ENCODE measurements around the gene PTTG2. TPM values are rescaled to one million over a fixed set of nuclear protein-coding genes. Genes with fewer than 3 reads are reported as not detected.
A peak's percentile ranks its signal among the peaks of the same experiment; 100 is the strongest.

The PTTG2 gene
- total and polyA plus RNA-seq, 2 experiments from 2014 or later: 1.1 TPM; not detected in 1

DNA sequence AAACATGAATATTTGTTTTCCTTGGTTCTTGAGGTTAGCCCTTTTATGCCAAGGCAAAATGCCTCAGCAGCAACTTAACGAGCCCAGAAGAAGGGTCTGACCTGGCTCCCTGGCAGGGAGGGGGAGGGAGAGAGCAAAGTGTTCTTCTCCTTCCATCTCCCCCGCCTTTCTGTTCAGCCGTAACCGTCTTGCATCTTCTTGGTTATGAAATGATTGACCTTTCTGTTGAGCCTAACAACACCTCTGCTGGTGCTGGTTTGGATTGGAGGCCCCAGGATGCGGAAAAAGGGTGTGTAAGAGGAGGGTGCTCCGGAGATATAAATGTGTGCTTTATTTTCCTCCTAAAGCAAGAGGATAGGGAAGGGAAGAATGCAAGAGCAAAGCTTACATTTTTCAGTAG is 44.7 kb downstream of the PTTG2 start:
- Histone ChIP-seq H3K4me3 (no peak overlapping the region), H3K27ac (ENCODE audit: low read depth) (peak overlapping the region; percentile 12; the same call in 1 of the 2 replicates), H3K4me2 (0 out of 2 replicates have a peak overlapping the region, but pooled peaks have one; percentile 6), H3K79me2 (replicated peaks; ENCODE audit: insufficient read depth) (peaks cover 70% of the 10 kb centered on the region), H3F3A (replicated peaks; ENCODE audit: low read depth) (no peaks in the 10 kb centered on the region), H2AFZ (no peak overlapping the region), H3K27me3 (ENCODE audit: insufficient read depth) (no peaks in the 10 kb centered on the region), H4K20me1 (replicated peaks; ENCODE audit: insufficient read depth) (peaks cover 7% of the 10 kb centered on the region; the same call in 1 of the 2 replicates), H3K4me1 (ENCODE audit: insufficient read depth) (peaks cover 42% of the 10 kb centered on the region), H3K9me2 (ENCODE audit: insufficient read depth) (no peaks in the 10 kb centered on the region), H3K36me3 (ENCODE audit: insufficient read depth) (no peaks in the 10 kb centered on the region)
- no peaks in the 10 kb centered on the region for H3K36me3 Mint-ChIP-seq (ENCODE audit: low read depth)
- H3K27me3 Mint-ChIP-seq (ENCODE audit: insufficient read depth, low read depth, poor library complexity): peaks cover 2% of the 10 kb centered on the region
- H3K9me3 Mint-ChIP-seq: no peaks in the 10 kb centered on the region
- H3K4me3 Mint-ChIP-seq: no peak overlapping the region
- no peak for TF ChIP-seq EZH2 (IDR thresholded peaks at IDR 0.05; ENCODE audit: low read depth, unreplicated experiment)
- TF ChIP-seq, protein P1, sequence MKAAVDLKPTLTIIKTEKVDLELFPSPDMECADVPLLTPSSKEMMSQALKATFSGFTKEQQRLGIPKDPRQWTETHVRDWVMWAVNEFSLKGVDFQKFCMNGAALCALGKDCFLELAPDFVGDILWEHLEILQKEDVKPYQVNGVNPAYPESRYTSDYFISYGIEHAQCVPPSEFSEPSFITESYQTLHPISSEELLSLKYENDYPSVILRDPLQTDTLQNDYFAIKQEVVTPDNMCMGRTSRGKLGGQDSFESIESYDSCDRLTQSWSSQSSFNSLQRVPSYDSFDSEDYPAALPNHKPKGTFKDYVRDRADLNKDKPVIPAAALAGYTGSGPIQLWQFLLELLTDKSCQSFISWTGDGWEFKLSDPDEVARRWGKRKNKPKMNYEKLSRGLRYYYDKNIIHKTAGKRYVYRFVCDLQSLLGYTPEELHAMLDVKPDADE (IDR thresholded peaks at IDR 0.05): no peak
- TF ChIP-seq, protein P2, sequence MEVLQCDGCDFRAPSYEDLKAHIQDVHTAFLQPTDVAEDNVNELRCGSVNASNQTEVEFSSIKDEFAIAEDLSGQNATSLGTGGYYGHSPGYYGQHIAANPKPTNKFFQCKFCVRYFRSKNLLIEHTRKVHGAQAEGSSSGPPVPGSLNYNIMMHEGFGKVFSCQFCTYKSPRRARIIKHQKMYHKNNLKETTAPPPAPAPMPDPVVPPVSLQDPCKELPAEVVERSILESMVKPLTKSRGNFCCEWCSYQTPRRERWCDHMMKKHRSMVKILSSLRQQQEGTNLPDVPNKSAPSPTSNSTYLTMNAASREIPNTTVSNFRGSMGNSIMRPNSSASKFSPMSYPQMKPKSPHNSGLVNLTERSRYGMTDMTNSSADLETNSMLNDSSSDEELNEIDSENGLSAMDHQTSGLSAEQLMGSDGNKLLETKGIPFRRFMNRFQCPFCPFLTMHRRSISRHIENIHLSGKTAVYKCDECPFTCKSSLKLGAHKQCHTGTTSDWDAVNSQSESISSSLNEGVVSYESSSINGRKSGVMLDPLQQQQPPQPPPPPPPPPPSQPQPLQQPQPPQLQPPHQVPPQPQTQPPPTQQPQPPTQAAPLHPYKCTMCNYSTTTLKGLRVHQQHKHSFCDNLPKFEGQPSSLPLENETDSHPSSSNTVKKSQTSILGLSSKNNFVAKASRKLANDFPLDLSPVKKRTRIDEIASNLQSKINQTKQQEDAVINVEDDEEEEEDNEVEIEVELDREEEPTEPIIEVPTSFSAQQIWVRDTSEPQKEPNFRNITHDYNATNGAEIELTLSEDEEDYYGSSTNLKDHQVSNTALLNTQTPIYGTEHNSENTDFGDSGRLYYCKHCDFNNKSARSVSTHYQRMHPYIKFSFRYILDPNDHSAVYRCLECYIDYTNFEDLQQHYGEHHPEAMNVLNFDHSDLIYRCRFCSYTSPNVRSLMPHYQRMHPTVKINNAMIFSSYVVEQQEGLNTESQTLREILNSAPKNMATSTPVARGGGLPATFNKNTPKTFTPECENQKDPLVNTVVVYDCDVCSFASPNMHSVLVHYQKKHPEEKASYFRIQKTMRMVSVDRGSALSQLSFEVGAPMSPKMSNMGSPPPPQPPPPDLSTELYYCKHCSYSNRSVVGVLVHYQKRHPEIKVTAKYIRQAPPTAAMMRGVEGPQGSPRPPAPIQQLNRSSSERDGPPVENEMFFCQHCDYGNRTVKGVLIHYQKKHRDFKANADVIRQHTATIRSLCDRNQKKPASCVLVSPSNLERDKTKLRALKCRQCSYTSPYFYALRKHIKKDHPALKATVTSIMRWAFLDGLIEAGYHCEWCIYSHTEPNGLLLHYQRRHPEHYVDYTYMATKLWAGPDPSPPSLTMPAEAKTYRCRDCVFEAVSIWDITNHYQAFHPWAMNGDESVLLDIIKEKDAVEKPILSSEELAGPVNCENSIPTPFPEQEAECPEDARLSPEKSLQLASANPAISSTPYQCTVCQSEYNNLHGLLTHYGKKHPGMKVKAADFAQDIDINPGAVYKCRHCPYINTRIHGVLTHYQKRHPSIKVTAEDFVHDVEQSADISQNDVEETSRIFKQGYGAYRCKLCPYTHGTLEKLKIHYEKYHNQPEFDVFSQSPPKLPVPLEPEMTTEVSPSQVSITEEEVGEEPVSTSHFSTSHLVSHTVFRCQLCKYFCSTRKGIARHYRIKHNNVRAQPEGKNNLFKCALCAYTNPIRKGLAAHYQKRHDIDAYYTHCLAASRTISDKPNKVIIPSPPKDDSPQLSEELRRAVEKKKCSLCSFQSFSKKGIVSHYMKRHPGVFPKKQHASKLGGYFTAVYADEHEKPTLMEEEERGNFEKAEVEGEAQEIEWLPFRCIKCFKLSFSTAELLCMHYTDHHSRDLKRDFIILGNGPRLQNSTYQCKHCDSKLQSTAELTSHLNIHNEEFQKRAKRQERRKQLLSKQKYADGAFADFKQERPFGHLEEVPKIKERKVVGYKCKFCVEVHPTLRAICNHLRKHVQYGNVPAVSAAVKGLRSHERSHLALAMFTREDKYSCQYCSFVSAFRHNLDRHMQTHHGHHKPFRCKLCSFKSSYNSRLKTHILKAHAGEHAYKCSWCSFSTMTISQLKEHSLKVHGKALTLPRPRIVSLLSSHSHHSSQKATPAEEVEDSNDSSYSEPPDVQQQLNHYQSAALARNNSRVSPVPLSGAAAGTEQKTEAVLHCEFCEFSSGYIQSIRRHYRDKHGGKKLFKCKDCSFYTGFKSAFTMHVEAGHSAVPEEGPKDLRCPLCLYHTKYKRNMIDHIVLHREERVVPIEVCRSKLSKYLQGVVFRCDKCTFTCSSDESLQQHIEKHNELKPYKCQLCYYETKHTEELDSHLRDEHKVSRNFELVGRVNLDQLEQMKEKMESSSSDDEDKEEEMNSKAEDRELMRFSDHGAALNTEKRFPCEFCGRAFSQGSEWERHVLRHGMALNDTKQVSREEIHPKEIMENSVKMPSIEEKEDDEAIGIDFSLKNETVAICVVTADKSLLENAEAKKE (CRISPR knock-in tag; IDR thresholded peaks at IDR 0.05): no peak
- TF ChIP-seq JUNB (IDR thresholded peaks at IDR 0.05; ENCODE audit: unreplicated experiment): no peak
- no peak for TF ChIP-seq NANOG (IDR thresholded peaks at IDR 0.05; ENCODE audit: borderline replicate concordance)
- TF ChIP-seq, protein P3, sequence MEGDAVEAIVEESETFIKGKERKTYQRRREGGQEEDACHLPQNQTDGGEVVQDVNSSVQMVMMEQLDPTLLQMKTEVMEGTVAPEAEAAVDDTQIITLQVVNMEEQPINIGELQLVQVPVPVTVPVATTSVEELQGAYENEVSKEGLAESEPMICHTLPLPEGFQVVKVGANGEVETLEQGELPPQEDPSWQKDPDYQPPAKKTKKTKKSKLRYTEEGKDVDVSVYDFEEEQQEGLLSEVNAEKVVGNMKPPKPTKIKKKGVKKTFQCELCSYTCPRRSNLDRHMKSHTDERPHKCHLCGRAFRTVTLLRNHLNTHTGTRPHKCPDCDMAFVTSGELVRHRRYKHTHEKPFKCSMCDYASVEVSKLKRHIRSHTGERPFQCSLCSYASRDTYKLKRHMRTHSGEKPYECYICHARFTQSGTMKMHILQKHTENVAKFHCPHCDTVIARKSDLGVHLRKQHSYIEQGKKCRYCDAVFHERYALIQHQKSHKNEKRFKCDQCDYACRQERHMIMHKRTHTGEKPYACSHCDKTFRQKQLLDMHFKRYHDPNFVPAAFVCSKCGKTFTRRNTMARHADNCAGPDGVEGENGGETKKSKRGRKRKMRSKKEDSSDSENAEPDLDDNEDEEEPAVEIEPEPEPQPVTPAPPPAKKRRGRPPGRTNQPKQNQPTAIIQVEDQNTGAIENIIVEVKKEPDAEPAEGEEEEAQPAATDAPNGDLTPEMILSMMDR (conservative IDR thresholded peaks at IDR 0.05; ENCODE audit: low read depth in 2 of 2): no peak
- TF ChIP-seq ZNF331 (CRISPR knock-in tag; IDR thresholded peaks at IDR 0.05; ENCODE audit: low read depth): no peak
- TF ChIP-seq CREB1 (CRISPR knock-in tag; IDR thresholded peaks at IDR 0.05; ENCODE audit: low read depth): no peak
- TF ChIP-seq ZNF114 (CRISPR knock-in tag; IDR thresholded peaks at IDR 0.05): no peak
- TF ChIP-seq, protein P4, sequence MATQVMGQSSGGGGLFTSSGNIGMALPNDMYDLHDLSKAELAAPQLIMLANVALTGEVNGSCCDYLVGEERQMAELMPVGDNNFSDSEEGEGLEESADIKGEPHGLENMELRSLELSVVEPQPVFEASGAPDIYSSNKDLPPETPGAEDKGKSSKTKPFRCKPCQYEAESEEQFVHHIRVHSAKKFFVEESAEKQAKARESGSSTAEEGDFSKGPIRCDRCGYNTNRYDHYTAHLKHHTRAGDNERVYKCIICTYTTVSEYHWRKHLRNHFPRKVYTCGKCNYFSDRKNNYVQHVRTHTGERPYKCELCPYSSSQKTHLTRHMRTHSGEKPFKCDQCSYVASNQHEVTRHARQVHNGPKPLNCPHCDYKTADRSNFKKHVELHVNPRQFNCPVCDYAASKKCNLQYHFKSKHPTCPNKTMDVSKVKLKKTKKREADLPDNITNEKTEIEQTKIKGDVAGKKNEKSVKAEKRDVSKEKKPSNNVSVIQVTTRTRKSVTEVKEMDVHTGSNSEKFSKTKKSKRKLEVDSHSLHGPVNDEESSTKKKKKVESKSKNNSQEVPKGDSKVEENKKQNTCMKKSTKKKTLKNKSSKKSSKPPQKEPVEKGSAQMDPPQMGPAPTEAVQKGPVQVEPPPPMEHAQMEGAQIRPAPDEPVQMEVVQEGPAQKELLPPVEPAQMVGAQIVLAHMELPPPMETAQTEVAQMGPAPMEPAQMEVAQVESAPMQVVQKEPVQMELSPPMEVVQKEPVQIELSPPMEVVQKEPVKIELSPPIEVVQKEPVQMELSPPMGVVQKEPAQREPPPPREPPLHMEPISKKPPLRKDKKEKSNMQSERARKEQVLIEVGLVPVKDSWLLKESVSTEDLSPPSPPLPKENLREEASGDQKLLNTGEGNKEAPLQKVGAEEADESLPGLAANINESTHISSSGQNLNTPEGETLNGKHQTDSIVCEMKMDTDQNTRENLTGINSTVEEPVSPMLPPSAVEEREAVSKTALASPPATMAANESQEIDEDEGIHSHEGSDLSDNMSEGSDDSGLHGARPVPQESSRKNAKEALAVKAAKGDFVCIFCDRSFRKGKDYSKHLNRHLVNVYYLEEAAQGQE (IDR thresholded peaks at IDR 0.05; ENCODE audit: unreplicated experiment): no peak
- peak overlapping the region; percentile 39 for H3K27ac Mint-ChIP-seq
- no peak for DNase-seq (ENCODE audit: low spot score)
- ATAC-seq: peak; percentile 12; the same call in 2 of the 3 replicates
- H3K4me1 Mint-ChIP-seq: peaks cover 57% of the 10 kb centered on the region
